ENCODE data around the gene HIGD1C. TPM values are rescaled to one million over a fixed set of nuclear protein-coding genes. Genes with fewer than 3 reads are reported as not detected.

HIGD1C gene
- total RNA-seq, 1 donor from 2014 or later, result not detected

DNA sequence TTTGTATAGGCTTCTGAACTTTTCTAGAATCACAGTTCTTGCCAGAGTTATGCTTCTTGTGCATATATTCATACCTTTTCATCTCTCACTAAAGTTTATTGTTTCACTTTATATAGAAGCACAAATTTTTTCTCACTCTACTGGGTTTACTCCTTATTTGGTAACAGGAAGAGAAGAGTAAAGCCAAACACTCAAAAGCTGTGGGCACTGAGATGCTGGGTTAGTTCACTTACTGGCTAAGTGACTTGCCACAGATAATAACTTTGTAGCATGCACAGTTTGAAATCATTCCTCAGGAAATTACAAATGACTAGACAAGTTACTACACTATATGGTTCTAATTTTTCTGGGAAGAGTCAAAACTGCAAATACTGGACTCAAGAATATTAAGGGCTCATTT is 7.8 kb downstream of the HIGD1C start:
- no peaks in the 10 kb centered on the region for H3K9me3 ChIP-seq
- intact Hi-C loops (cut with DNase I), result no loop called here
- DNase-seq (ENCODE audit: low spot score in 2 of 2), result no peak
- no peaks in the 10 kb centered on the region for H3K4me1 ChIP-seq
- H3K36me3 ChIP-seq, result no peaks in the 10 kb centered on the region
- TF ChIP-seq, protein P1, sequence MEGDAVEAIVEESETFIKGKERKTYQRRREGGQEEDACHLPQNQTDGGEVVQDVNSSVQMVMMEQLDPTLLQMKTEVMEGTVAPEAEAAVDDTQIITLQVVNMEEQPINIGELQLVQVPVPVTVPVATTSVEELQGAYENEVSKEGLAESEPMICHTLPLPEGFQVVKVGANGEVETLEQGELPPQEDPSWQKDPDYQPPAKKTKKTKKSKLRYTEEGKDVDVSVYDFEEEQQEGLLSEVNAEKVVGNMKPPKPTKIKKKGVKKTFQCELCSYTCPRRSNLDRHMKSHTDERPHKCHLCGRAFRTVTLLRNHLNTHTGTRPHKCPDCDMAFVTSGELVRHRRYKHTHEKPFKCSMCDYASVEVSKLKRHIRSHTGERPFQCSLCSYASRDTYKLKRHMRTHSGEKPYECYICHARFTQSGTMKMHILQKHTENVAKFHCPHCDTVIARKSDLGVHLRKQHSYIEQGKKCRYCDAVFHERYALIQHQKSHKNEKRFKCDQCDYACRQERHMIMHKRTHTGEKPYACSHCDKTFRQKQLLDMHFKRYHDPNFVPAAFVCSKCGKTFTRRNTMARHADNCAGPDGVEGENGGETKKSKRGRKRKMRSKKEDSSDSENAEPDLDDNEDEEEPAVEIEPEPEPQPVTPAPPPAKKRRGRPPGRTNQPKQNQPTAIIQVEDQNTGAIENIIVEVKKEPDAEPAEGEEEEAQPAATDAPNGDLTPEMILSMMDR (IDR thresholded peaks at IDR 0.05), result no peak
- no peak overlapping the region for H3K4me3 ChIP-seq
- no peaks in the 10 kb centered on the region for H3K27me3 ChIP-seq
- H3K27ac ChIP-seq, result no peak overlapping the region

DNA sequence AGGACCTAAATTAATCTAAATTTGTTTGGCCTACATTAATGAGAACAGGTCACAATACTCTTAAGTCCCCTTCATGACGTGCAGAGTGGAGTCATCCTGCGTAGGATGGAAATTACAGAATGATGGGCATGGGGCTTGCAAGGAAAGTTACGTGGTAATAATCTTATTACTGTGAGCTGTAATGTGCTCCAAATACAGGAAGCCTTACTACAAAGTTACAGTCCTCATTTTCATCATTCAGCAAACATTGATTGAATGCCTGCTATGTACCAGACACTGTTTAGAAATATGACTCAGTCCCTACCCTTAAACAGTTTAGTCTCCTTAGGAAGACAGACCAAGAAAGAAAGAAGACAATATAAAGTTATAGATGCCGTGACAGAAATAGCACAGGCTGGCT is 9.4 kb downstream of the HIGD1C start:
- H3K4me1 ChIP-seq, result no peaks in the 10 kb centered on the region
- no peaks in the 10 kb centered on the region for H3K36me3 ChIP-seq
- intact Hi-C loops (cut with DNase I), result no loop called here
- H3K27me3 ChIP-seq, result no peaks in the 10 kb centered on the region
- no peak overlapping the region for H3K27ac ChIP-seq
- H3K9me3 ChIP-seq, result no peaks in the 10 kb centered on the region
- no peak overlapping the region for H3K4me3 ChIP-seq
- DNase-seq (ENCODE audit: low spot score in 2 of 2), result no peak
- TF ChIP-seq, protein P1 (IDR thresholded peaks at IDR 0.05), result no peak

DNA sequence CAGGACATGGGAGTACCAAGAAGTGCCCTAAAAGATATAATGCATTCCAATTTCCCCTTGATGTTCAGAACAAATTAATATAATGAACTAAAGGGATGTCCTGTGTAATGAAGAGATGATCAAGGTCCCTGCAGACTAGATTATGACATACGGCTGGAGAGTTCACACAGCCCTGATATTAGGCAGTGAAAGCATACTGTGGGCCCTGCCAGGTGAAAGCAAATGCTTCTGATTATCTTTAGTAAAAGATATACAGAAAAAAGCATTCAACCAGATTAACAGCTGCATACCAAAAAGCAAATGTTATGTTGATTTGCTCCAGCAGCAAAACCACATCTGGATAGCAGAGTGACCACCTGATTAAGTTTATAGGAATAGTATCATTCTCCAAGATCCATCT is 12.1 kb downstream of the HIGD1C start:
- DNase-seq (ENCODE audit: low spot score in 2 of 2), result no peak
- TF ChIP-seq, protein P1 (IDR thresholded peaks at IDR 0.05), result no peak
- H3K4me3 ChIP-seq, result no peak overlapping the region
- H3K36me3 ChIP-seq, result peaks cover 10 to 11% of the 10 kb centered on the region in 2 donors
- no peak overlapping the region for H3K27ac ChIP-seq
- intact Hi-C loops (cut with DNase I), result no loop called here
- H3K27me3 ChIP-seq, result no peaks in the 10 kb centered on the region
- no peaks in the 10 kb centered on the region for H3K4me1 ChIP-seq
- no peaks in the 10 kb centered on the region for H3K9me3 ChIP-seq

DNA sequence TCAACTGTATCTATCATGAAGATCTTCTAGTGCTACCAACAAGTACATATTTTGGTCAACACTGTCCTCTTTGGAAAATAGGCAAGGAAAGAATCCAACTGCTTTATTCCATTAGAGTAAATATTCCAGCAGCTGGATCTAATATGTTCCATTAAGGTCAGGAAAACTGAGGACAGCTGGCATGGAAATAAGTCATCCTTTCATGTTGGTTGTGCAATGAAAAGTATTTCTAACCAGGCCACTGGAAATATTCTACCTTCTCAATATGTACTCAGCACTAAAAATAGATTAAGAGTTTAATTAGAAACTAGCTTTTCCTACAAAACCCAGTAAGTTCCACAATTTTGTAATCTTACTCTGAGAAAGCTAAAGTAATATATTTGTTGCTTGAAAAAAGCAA is 19.6 kb downstream of the HIGD1C start:
- TF ChIP-seq, protein P1 (IDR thresholded peaks at IDR 0.05), result no peak
- H3K9me3 ChIP-seq, result no peaks in the 10 kb centered on the region
- no peak for DNase-seq (ENCODE audit: low spot score in 2 of 2)
- H3K27me3 ChIP-seq, result no peaks in the 10 kb centered on the region
- H3K4me1 ChIP-seq, result no peaks in the 10 kb centered on the region
- H3K4me3 ChIP-seq, result no peak overlapping the region
- intact Hi-C loops (cut with DNase I), result no loop called here
- H3K36me3 ChIP-seq, result peaks cover 10 to 36% of the 10 kb centered on the region in 2 donors
- no peak overlapping the region for H3K27ac ChIP-seq

DNA sequence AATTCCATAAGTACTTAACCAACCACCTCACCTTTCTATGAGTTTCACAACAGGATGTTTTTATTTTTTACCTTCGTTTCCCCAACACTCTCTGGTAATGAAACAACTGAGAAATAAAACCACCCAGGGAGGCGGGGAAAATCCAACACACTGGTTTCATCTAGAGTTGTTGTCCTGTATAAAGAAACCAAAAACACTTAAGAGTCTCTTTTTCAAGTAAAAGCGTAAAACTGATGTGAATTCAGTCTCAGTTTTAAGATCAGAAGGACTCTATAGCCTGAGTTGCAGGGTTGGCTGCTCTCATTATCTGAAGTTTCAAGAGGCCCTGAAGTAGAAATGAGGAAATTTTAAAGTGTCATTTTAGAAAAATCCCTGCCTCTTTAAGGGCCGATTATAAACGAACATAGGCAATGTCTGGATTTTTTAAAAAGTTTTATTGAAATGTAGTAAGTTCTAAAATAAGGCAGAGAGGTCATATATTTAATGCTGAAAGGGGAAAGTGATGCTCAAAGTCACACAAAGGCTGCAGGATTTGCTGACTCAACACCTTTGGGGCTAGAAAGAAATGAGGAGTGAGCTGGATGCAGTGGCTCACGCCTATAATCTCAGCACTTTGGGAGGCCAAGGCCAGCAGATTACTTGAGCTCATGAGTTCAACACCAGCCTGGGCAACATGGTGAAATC is 27.2 kb downstream of the HIGD1C start:
- DNase-seq (ENCODE audit: low spot score in 2 of 2), result no peak
- intact Hi-C loops (cut with DNase I), result no loop called here
- TF ChIP-seq, protein P1 (IDR thresholded peaks at IDR 0.05), result no peak
- no peak overlapping the region for H3K4me3 ChIP-seq
- H3K27me3 ChIP-seq, result no peaks in the 10 kb centered on the region
- peaks cover 4 to 17% of the 10 kb centered on the region in 2 donors for H3K4me1 ChIP-seq
- H3K36me3 ChIP-seq, result peaks cover 8% of the 10 kb centered on the region in 2 donors
- no peak overlapping the region for H3K27ac ChIP-seq
- H3K9me3 ChIP-seq, result no peaks in the 10 kb centered on the region

Data from ascending aorta (tissue), 2 donors.